Retinal pigment epithelial cell (primary cell): ENCODE measurements around the gene ANKRD27.

Experiments
- DNase-seq: peaks from one replicate; pipeline ENCODE4 v3.0.0-alpha.2; 2010; ENCODE audit warnings: low read depth
- H3K4me3 ChIP-seq: 2 replicates; pipeline ENCODE4 v1.5.1; 2011; ENCODE audit warnings: mild to moderate bottlenecking, low read length, control low read depth, moderate library complexity
- TF ChIP-seq, protein P1 (sequence below): conservative IDR thresholded peaks from 2 replicates; pipeline ENCODE4 v1.5.1; 2011; ENCODE audit warnings: low read depth, low read length, control low read depth, inconsistent platforms

The ANKRD27 gene

GRCh38 chr19:32680986-32681385 lies 6.0 kb upstream of the ANKRD27 start:
- H3K4me3 ChIP-seq = no peak overlapping the region
- no peak for DNase-seq
- TF ChIP-seq, protein P1, sequence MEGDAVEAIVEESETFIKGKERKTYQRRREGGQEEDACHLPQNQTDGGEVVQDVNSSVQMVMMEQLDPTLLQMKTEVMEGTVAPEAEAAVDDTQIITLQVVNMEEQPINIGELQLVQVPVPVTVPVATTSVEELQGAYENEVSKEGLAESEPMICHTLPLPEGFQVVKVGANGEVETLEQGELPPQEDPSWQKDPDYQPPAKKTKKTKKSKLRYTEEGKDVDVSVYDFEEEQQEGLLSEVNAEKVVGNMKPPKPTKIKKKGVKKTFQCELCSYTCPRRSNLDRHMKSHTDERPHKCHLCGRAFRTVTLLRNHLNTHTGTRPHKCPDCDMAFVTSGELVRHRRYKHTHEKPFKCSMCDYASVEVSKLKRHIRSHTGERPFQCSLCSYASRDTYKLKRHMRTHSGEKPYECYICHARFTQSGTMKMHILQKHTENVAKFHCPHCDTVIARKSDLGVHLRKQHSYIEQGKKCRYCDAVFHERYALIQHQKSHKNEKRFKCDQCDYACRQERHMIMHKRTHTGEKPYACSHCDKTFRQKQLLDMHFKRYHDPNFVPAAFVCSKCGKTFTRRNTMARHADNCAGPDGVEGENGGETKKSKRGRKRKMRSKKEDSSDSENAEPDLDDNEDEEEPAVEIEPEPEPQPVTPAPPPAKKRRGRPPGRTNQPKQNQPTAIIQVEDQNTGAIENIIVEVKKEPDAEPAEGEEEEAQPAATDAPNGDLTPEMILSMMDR = no peak

- peak overlapping the region; percentile 21 for H3K4me3 ChIP-seq
- peak; percentile 99 for DNase-seq
- TF ChIP-seq, protein P1 = peak; percentile 41
Measured at GRCh38 chr19:32677657-32678056, 2.7 kb upstream of the ANKRD27 start.

- TF ChIP-seq, protein P1 = no peak
- peak overlapping the region; percentile 21 for H3K4me3 ChIP-seq
- DNase-seq = no peak
Measured at GRCh38 chr19:32676895-32677359, 1.9 kb upstream of the ANKRD27 start.

- no peak for DNase-seq
- no peak overlapping the region for H3K4me3 ChIP-seq
- TF ChIP-seq, protein P1 = no peak
Measured at GRCh38 chr19:32676186-32676894, 1.4 kb upstream of the ANKRD27 start.

- TF ChIP-seq, protein P1 = no peak
- no peak for DNase-seq
Measured at GRCh38 chr19:32675720-32676185, 773 bp upstream of the ANKRD27 start, which contains the start of gene RGS9BP. Gene RGS9BP (plus strand): TSS chr19:32675848. CDS start chr19:32676264, 416 bp downstream.

GRCh38 chr19:32674153-32674930 lies 638 bp downstream of the ANKRD27 start:
- DNase-seq = no peak
- TF ChIP-seq, protein P1 = no peak

More at GRCh38 chr19:32675720-32676185, 773 bp upstream of the ANKRD27 start, which contains the start of gene RGS9BP:
- peak within 1 kb of the TSS; percentile 76 for H3K4me3 ChIP-seq

GRCh38 chr19:32673573-32673972 lies 1.4 kb downstream of the ANKRD27 start:
- TF ChIP-seq, protein P1 = no peak
- H3K4me3 ChIP-seq = no peak overlapping the region
- no peak for DNase-seq

More at GRCh38 chr19:32674153-32674930, 638 bp downstream of the ANKRD27 start:
- peak overlapping the region; percentile 76 for H3K4me3 ChIP-seq
